Astrocyte of the cerebellum (primary cell): Measurements from ENCODE around the gene SMU1.
A peak's percentile ranks its signal among the peaks of the same experiment; 100 is the strongest.

ENCODE experiments used
- DNase-seq: peaks from one replicate; pipeline ENCODE4 v3.0.0-alpha.2; 2011; ENCODE audit warnings: low read depth
- H3K4me3 ChIP-seq: 2 replicates; pipeline ENCODE4 v1.5.1; 2011; ENCODE audit warnings: mild to moderate bottlenecking, low read depth, low read length, moderate library complexity
- in situ Hi-C: cut with HindIII; loops from 2 replicates; pipeline ENCODE4 v1.10.0; 2017; ENCODE audit warnings: low sequenced_read_pairs
- TF ChIP-seq, protein P1 (sequence below): IDR thresholded peaks from 2 replicates; pipeline ENCODE4 v1.5.1; 2012; ENCODE audit warnings: low read length, low read depth, moderate library complexity, mild to moderate bottlenecking; ENCODE audit errors: missing control alignments

Gene SMU1

DNA sequence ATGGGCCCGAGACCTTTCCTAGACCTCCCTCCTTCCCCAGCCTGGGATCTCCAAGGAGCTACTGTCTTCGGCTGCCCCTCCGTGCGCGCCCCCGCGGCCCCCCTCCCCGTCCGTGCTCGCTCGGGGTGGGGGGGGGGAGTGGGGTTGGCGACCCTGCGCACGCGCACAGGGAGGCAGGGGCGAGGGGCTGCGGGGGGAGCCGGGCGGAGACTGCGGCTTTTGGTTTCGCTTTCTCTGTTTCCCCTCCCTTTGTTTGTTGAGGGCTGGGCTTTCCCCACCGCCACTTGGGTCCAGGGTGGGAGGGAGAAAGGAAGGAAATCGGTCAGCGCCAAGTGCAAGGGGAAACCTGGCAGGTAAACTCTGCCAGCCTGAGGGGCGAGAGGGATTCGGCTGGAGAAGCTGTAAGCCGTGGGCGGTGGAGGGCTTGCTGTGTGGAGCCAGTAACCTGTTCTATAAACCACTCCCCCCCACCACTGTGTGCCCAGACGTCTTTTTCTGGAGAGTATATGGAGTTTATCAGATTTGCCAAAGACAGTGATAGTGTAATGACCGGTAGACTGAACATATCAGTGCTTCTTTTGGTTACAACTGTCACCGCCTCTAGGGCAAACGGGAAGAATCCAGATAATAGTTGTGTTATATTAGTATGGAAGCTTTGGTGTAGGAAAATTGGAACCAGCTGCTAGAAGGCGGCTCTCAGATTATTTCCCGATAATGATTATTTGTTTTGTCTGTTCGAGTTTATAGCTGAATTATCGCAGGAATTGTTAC, 50.7 kb downstream of the SMU1 start:
- DNase-seq, result peak; percentile 27
- TF ChIP-seq, protein P1, sequence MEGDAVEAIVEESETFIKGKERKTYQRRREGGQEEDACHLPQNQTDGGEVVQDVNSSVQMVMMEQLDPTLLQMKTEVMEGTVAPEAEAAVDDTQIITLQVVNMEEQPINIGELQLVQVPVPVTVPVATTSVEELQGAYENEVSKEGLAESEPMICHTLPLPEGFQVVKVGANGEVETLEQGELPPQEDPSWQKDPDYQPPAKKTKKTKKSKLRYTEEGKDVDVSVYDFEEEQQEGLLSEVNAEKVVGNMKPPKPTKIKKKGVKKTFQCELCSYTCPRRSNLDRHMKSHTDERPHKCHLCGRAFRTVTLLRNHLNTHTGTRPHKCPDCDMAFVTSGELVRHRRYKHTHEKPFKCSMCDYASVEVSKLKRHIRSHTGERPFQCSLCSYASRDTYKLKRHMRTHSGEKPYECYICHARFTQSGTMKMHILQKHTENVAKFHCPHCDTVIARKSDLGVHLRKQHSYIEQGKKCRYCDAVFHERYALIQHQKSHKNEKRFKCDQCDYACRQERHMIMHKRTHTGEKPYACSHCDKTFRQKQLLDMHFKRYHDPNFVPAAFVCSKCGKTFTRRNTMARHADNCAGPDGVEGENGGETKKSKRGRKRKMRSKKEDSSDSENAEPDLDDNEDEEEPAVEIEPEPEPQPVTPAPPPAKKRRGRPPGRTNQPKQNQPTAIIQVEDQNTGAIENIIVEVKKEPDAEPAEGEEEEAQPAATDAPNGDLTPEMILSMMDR, result no peak
- peak overlapping the region; percentile 99 for H3K4me3 ChIP-seq
- in situ Hi-C loops, result no loop called here

GRCh38 chr9:33024966-33025571, 51.4 kb downstream of the SMU1 start, which contains the start of gene DNAJA1:
TSS of gene DNAJA1 (plus strand) at chr9:33025273. CDS start at chr9:33026485, 1,212 bp downstream.
- DNase-seq, result peak; percentile 80
- in situ Hi-C loops, result no loop called here
- H3K4me3 ChIP-seq, result peak within 1 kb of the TSS; percentile 99
- TF ChIP-seq, protein P1, result no peak

DNA sequence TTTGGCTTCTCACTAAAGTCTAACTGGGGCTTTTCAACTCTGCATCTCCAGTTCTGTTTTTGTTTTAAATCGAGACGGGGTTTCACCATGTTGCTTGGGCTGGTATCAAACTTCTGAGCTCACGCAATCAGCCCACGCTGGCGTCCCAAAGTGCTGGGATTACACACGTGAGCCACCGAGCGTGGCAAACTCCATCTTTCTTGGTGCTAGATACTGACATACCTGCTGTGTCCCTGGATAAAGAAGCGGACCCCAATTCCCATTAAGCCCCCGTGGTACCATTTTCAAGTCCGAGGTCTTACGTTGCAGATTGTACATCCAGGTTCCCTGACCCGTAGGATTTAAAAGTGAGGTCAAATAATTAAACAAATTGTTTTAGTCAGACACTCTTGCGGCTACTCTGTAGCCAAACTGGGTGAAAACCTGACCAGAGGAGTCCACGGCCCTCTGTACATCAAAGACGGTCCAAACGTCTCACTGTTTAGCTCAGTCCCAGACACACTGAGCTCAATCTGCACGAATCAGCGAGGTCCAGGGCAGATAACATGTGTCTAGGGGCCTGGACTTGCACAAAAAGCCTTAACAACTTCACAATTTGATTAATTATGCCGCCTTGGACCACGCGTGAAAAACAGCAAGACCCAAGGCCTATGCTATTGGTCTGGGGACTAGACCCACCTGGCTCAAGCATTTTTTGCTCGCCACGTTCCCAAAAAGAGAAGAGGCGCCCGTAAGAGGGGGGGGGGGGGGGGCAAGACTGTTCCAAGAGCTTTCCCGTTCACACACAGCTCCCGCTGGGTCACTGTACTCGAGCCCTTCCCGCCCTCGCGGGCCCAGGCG, 52.1 kb downstream of the SMU1 start:
- in situ Hi-C loops, result no loop called here
- no peak for DNase-seq
- H3K4me3 ChIP-seq, result peak overlapping the region; percentile 99

DNA sequence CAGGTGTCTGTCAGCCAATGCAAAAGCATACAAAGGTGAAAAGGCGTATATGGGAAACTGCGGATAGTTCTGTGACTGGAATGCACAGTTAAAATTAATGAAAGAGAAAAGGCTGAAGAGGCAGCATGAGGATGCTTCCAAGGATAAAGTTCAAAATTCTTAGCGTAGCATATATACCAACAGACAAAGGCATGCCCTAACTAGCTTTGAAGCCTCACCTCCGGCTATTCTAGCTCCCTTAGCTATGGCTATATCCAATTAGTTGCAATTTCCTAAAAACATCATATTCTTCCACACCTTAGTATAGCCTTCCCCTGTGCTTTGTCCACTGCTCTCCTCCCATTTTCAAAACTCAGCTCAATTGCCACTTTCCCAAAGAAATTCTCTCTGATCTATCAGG, 52.8 kb downstream of the SMU1 start:
- DNase-seq, result no peak
- TF ChIP-seq, protein P1, result no peak
- in situ Hi-C loops, result no loop called here
- peak overlapping the region; percentile 99 for H3K4me3 ChIP-seq

More for the DNA sequence above, 52.1 kb downstream of the SMU1 start:
- TF ChIP-seq, protein P1, result no peak

- in situ Hi-C loops, result no loop called here
- no peak overlapping the region for H3K4me3 ChIP-seq
- TF ChIP-seq, protein P1, result no peak
- no peak for DNase-seq
These were observed 53.7 kb downstream of the SMU1 start for GRCh38 chr9:33022755-33023154.

DNA sequence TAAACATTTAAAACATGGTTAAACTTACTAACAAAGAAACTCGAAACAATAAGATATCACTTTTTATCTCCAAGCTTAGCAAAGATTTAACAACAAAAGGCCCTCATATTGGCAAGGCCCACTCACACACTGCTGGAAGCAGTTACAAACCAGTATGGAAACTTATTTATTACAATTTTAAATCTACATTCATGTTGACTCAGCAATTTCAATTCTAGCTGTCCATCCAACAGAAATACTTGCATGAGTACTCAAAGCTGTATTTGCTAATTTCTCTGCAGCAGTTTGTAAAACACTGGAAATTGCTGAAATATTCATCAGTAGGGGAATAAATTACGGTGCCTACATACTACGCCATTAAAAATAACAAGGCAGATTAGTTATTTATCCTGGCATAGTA, 54.2 kb downstream of the SMU1 start:
- in situ Hi-C loops, result no loop called here
- no peak overlapping the region for H3K4me3 ChIP-seq
- TF ChIP-seq, protein P1, result no peak
- no peak for DNase-seq
